ENCODE results near the gene KCNK2.

Gene KCNK2

GRCh38 chr1:215282557-215282956 is 200.0 kb downstream of the KCNK2 start:
- no peak for DNase-seq (ENCODE audit: low spot score)
- no peak for TF ChIP-seq CTCF (IDR thresholded peaks at IDR 0.05; ENCODE audit: extremely low read depth, missing control alignments)

- TF ChIP-seq CTCF (IDR thresholded peaks at IDR 0.05; ENCODE audit: extremely low read depth, missing control alignments): no peak
- DNase-seq (ENCODE audit: low spot score): no peak
These were observed 202.7 kb downstream of the KCNK2 start for GRCh38 chr1:215285013-215285800.
